HepG2 (cell line): ENCODE measurements around the gene NPIPA3. TPM values are rescaled to one million over a fixed set of nuclear protein-coding genes. Genes with fewer than 3 reads are reported as not detected.

Source experiments
- ATAC-seq: fragments of 200-7000 bp; cut with Tn5 transposase; 3 replicates; pipeline ENCODE4 v1.9.1; 2020; ENCODE audit warnings: mild to moderate bottlenecking, moderate library complexity
- BruUV-seq: library from RNA; stranded (reverse); fragments of 400-500 nt; replicated peaks from 2 replicates; lab custom pipeline; 2021; lab: Mats Ljungman, UMichigan
- CTCF ChIA-PET: fragments of 300-600 bp; formaldehyde crosslinking; extraction: SDS; loops from one replicate; lab custom pipeline; 2021; ENCODE audit warnings: low total read pairs, inconsistent platforms, low intra/inter-chr PET ratio; lab: Yijun Ruan, JAX
- POLR2A ChIA-PET: fragments of 350-600 bp; sonication (Branson Sonifier 250); formaldehyde crosslinking; loops from one replicate; lab custom pipeline; 2020; ENCODE audit warnings: antibody characterized with exemption, inconsistent platforms; lab: Yijun Ruan, JAX
- DNase-seq: peaks from one replicate; pipeline ENCODE4 v3.0.0-alpha.2; 2015; ENCODE audit warnings: low spot score
- FAIRE-seq: peaks from 3 replicates; lab custom pipeline; 2011; peaks lifted over from hg19 to GRCh38; lab: Jason Lieb, UNC
- H2AFZ ChIP-seq: one replicate; pipeline ENCODE4 v1.6.1; 2011; ENCODE audit warnings: low read length, inconsistent platforms
- H3K27ac ChIP-seq: fragments of 300-600 bp; 3 replicates; pipeline ENCODE4 v1.8.0; 2011; ENCODE audit warnings: mixed run types, mild to moderate bottlenecking, mixed read lengths, low read length, inconsistent platforms; ENCODE audit not compliant: insufficient read depth; ENCODE audit errors: extremely low read length
- H3K27me3 ChIP-seq, 2 experiments: fragments of 200-600 bp in 1 of 2; 2 replicates in 1 of 2; 3 replicates in 1 of 2; pipeline versions ENCODE4 v1.6.0 to v1.8.0; 2011; ENCODE audit warnings: low read length in 2 of 2, mild to moderate bottlenecking in 2 of 2, moderate library complexity in 2 of 2, inconsistent platforms in 1 of 2; ENCODE audit not compliant: insufficient read depth in 2 of 2, control insufficient read depth in 1 of 2
- H3K36me3 ChIP-seq, 2 experiments: fragments of 200-600 bp in 1 of 2; replicated peaks in 1 of 2; 2 replicates in 1 of 2; 3 replicates in 1 of 2; pipeline versions ENCODE4 v1.5.1 to v1.8.0; 2011; ENCODE audit warnings: low read length in 2 of 2, inconsistent platforms in 1 of 2; ENCODE audit not compliant: insufficient read depth in 2 of 2, control insufficient read depth in 1 of 2
- H3K4me1 ChIP-seq: 2 replicates; pipeline ENCODE4 v1.5.1; 2012; ENCODE audit warnings: low read length, inconsistent platforms; ENCODE audit not compliant: insufficient read depth
- H3K4me2 ChIP-seq: 2 replicates; pipeline ENCODE4 v1.6.0; 2011; ENCODE audit warnings: low read depth, low read length, inconsistent platforms
- H3K4me3 ChIP-seq, 3 experiments: fragments of 200-600 bp in 1 of 3; sonication (generic), shearing (Covaris generic) in 1 of 3; replicated peaks in 1 of 3; 2 replicates each; pipeline ENCODE4 v1.5.1; 2011 to 2016; ENCODE audit warnings: low read length in 3 of 3, inconsistent platforms in 2 of 3, low read depth in 2 of 3, mild to moderate bottlenecking in 2 of 3, control low read depth in 1 of 3, mixed read lengths in 1 of 3; ENCODE audit not compliant: insufficient read depth in 1 of 3
- H3K79me2 ChIP-seq: one replicate; pipeline ENCODE4 v1.6.1; 2011; ENCODE audit warnings: low read length, inconsistent platforms; ENCODE audit not compliant: insufficient read depth
- H3K9ac ChIP-seq: 2 replicates; pipeline ENCODE4 v1.6.0; 2011; ENCODE audit warnings: mild to moderate bottlenecking, low read depth, low read length, inconsistent platforms; ENCODE audit not compliant: insufficient read depth
- H3K9me3 ChIP-seq: 2 replicates; pipeline ENCODE4 v1.5.1; 2012; ENCODE audit warnings: mild to moderate bottlenecking, low read length
- H4K20me1 ChIP-seq: 2 replicates; pipeline ENCODE4 v1.6.0; 2011; ENCODE audit warnings: inconsistent platforms, mild to moderate bottlenecking, low read length, moderate library complexity; ENCODE audit not compliant: insufficient read depth
- ZFX ChIP-seq: sonication (generic); formaldehyde crosslinking; IDR thresholded peaks from 2 replicates; pipeline ENCODE4 v1.4.0; 2020; ENCODE audit warnings: mild to moderate bottlenecking, low read depth, missing genetic modification reagents, moderate library complexity
- ZMYM3 ChIP-seq: sonication (generic); formaldehyde crosslinking; IDR thresholded peaks from 2 replicates; pipeline ENCODE4 v1.5.1; 2020; ENCODE audit warnings: mild to moderate bottlenecking, missing genetic modification reagents
- ZNF646 ChIP-seq: sonication (generic); formaldehyde crosslinking; IDR thresholded peaks from 2 replicates; pipeline ENCODE4 v1.9.0; 2021; ENCODE audit warnings: mild to moderate bottlenecking, missing genetic modification reagents
- ZNF784 ChIP-seq: sonication (generic); formaldehyde crosslinking; IDR thresholded peaks from 2 replicates; pipeline ENCODE4 v1.5.1; 2020; ENCODE audit warnings: missing genetic modification reagents, mild to moderate bottlenecking, borderline replicate concordance
- WGBS: methylation state at CpG from one replicate; pipeline ENCODE4 v1.1.6; 2017; ENCODE audit warnings: low lambda C conversion rate; 5-methylcytosine and 5-hydroxymethylcytosine counted together
- in situ Hi-C: cut with HindIII; loops from 2 replicates; pipeline ENCODE4 v1.10.0; 2017; ENCODE audit warnings: low pct_unique_long_range_greater_than_20kb; ENCODE audit not compliant: extremely low pct_ligation_motif_present
- intact Hi-C: fragments of 100-400 bp; cut with micrococcal nuclease; formaldehyde crosslinking; loops from one replicate; pipeline ENCODE4 v1.10.0; 2022; ENCODE audit not compliant: unreplicated experiment
- polyA plus RNA-seq, 8 experiments: library from polyadenylated mRNA; depleted of rRNA in 3 of 8; stranded (reverse) in 7 of 8; unstranded in 1 of 8; fragments of >200 nt; fragmentation: Illumina TruSeq in 4 of 8; extraction: Trizol in 4 of 8; gene quantifications; 2 replicates each; pipeline versions ENCODE4 v1.2.1 to v1.2.3, GENCODE V29; 2011 to 2016; ENCODE audit warnings: low read depth in 4 of 8, missing spikeins in 1 of 8, mixed read lengths in 1 of 8; ENCODE audit not compliant: insufficient read depth in 1 of 8
- total RNA-seq, 5 experiments: library from RNA; depleted of rRNA; stranded (reverse); fragments of >200 nt; fragmentation: Illumina TruSeq; extraction: Trizol; gene quantifications; 2 replicates each; pipeline ENCODE4 v1.2.3, GENCODE V29; 2016; ENCODE audit warnings: low read depth in 1 of 5

The NPIPA3 gene
- total and polyA plus RNA-seq, 2 of the 13 experiments (the other 11 are each of a cell fraction or from before 2014, with no cell fraction given), result 0.71 to 1.3 TPM

GRCh38 chr16:14678748-14679497 lies 24.3 kb upstream of the NPIPA3 start:
- POLR2A ChIA-PET, result no interaction called here

More at GRCh38 chr16:14678748-14679497, 24.3 kb upstream of the NPIPA3 start:
- DNase-seq (no peak), FAIRE-seq (no peak), ATAC-seq (no peak)
- CTCF ChIA-PET, result no interaction called here
- Histone ChIP-seq H2AFZ (no peak overlapping the region), H3K9me3 (no peaks in the 10 kb centered on the region), H3K4me3 (no peak overlapping the region), H3K4me1 (no peaks in the 10 kb centered on the region), H3K4me2 (no peak overlapping the region), H3K27me3 (0 out of 5 replicates have a peak, but pooled peaks cover 0 to 4% of the 10 kb centered on the region in 2 experiments), H3K27ac (no peak overlapping the region), H3K79me2 (no peaks in the 10 kb centered on the region), H3K36me3 (no peaks in the 10 kb centered on the region), H4K20me1 (no peaks in the 10 kb centered on the region), H3K9ac (no peak overlapping the region)
- intact Hi-C loops (no loop called here), in situ Hi-C loops (no loop called here)
- TF ChIP-seq ZFX (CRISPR knock-in tag) (no peak), ZNF784 (CRISPR knock-in tag) (no peak), ZNF646 (CRISPR knock-in tag) (peak; percentile 22; the same call in 1 of the 2 replicates), ZMYM3 (CRISPR knock-in tag) (peak; percentile 73)
- BruUV-seq, result no TSS peak
- WGBS, result 23% methylated on average over 11 of the region's 11 CpGs
